GM10248 (cell line): ENCODE data around the gene ALLC.
A peak's percentile ranks its signal among the peaks of the same experiment; 100 is the strongest.

Source experiments
- CTCF ChIA-PET: fragments of 300-600 bp; sonication (Branson Sonifier 250); formaldehyde crosslinking; extraction: SDS; loops from one replicate; lab custom pipeline; 2021; ENCODE audit warnings: antibody characterized with exemption; lab: Yijun Ruan, JAX
- POLR2A ChIA-PET: fragments of 350-650 bp; sonication (Branson Sonifier 250); formaldehyde crosslinking; extraction: SDS; loops from one replicate; lab custom pipeline; 2020; ENCODE audit warnings: antibody characterized with exemption; lab: Yijun Ruan, JAX
- DNase-seq: peaks from one replicate; pipeline ENCODE4 v3.0.0; 2012; ENCODE audit errors: extremely low spot score
- TF ChIP-seq, protein P1 (sequence below): IDR thresholded peaks from 2 replicates; pipeline ENCODE4 v1.5.1; 2012; ENCODE audit warnings: mild to moderate bottlenecking, low read depth; ENCODE audit errors: extremely low read depth, missing control alignments, control extremely low read depth

ALLC gene

GRCh38 chr2:3651691-3652648, 6.0 kb upstream of the ALLC start:
- ChIA-PET POLR2A (interaction anchor here (0.6 to 1.2 kb wide), 2 partner anchors 13 to 133 kb away, joined by 4 to 5 read pairs; no protein-coding TSS in a partner anchor), CTCF (interaction anchor here (0.8 to 2.7 kb wide), 30 partner anchors 8 to 229 kb away, joined by 3 to 15 read pairs (median 5); partner anchors contain the start of genes ADI1, COLEC11 and RNASEH1)
- TF ChIP-seq, protein P1, sequence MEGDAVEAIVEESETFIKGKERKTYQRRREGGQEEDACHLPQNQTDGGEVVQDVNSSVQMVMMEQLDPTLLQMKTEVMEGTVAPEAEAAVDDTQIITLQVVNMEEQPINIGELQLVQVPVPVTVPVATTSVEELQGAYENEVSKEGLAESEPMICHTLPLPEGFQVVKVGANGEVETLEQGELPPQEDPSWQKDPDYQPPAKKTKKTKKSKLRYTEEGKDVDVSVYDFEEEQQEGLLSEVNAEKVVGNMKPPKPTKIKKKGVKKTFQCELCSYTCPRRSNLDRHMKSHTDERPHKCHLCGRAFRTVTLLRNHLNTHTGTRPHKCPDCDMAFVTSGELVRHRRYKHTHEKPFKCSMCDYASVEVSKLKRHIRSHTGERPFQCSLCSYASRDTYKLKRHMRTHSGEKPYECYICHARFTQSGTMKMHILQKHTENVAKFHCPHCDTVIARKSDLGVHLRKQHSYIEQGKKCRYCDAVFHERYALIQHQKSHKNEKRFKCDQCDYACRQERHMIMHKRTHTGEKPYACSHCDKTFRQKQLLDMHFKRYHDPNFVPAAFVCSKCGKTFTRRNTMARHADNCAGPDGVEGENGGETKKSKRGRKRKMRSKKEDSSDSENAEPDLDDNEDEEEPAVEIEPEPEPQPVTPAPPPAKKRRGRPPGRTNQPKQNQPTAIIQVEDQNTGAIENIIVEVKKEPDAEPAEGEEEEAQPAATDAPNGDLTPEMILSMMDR: no peak
- DNase-seq: peak; percentile 88

DNA sequence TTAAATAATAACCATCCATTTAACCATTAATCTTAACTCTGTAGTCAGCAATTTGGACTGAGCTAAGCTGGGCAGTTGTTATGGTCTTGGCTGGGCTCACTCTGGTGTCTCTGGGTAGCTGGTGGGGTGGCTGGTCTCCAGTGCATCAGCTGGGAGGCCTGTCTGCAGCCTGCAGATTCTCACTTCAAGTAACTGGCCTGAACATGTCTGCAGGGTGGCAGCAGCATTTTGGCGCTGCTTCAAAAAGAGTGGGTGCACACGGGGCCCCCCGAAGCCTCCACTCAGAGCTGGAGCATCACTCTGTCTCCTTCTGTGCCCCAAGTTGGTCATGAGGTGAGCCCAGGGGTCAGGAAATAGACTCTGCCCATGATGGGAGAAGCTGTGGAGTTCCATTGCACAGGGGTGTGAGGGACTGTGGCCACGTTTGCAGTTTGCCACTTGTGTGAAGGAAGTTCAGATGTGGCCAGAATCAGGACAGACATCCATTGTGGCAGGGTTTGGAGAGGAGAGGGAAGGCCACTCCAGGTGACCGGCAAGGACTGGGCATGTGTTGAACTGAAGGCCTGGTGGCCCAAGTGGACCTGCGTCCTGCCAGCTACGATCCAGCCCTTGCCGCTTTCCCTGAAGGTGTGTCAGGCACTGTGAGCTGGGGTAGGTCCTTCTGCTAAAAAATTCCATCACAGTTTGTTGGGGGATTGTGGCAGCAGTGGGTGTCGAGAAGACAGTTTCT, 4.9 kb upstream of the ALLC start:
- TF ChIP-seq, protein P1: no peak
- no peak for DNase-seq
- POLR2A ChIA-PET: no interaction called here
- CTCF ChIA-PET: interaction anchor here (1.0 to 2.7 kb wide), 10 partner anchors 9 to 229 kb away, joined by 3 to 15 read pairs (median 4); no protein-coding TSS in a partner anchor

DNA sequence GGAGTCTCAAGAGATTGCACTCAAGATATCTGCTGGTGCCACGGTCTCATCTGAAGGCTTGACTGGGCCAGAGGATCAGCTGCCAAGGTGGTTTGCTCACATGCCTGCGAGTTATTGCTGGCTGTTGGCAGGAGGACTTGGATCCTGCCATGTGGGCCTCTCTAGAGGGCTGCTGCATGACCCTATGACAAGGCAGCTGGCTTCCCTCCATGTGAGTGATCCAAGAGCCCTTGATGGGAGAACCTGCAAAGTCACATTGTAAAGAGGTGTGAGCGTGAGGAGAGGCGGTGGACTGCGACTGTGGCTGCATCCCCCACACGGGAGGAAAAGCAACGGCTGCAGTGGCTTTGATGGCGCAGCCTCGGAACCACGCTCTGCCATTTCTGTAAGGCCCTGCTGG, 4.0 kb upstream of the ALLC start:
- no peak for DNase-seq
- ChIA-PET POLR2A (no interaction called here), CTCF (interaction anchor here (1.0 to 2.1 kb wide), 3 partner anchors 16 to 230 kb away, joined by 3 to 10 read pairs (median 3); no protein-coding TSS in a partner anchor)
- TF ChIP-seq, protein P1: no peak

GRCh38 chr2:3654531-3655225, 3.3 kb upstream of the ALLC start:
- POLR2A ChIA-PET: no interaction called here
- no peak for DNase-seq

GRCh38 chr2:3655871-3656761, 1.9 kb upstream of the ALLC start:
- CTCF ChIA-PET: interaction anchor here (0.9 to 1.9 kb wide), 3 partner anchors 10 to 27 kb away, joined by 3 to 5 read pairs (median 3); no protein-coding TSS in a partner anchor
- TF ChIP-seq, protein P1: no peak
- DNase-seq: no peak
- POLR2A ChIA-PET: no interaction called here

More at GRCh38 chr2:3654531-3655225, 3.3 kb upstream of the ALLC start:
- CTCF ChIA-PET: interaction anchor here (1.1 to 2.1 kb wide), 2 partner anchors 17 to 231 kb away, joined by 3 to 10 read pairs; no protein-coding TSS in a partner anchor
- TF ChIP-seq, protein P1: no peak
